GM12874 (cell line): Measurements from ENCODE around the gene STXBP4.

Experiments used
- TF ChIP-seq, protein P1 (sequence below): IDR thresholded peaks from 2 replicates; pipeline ENCODE4 v1.5.1; 2011; ENCODE audit warnings: low read depth, mild to moderate bottlenecking, control low read depth, low read length, moderate library complexity; ENCODE audit not compliant: insufficient read depth

Gene STXBP4

DNA sequence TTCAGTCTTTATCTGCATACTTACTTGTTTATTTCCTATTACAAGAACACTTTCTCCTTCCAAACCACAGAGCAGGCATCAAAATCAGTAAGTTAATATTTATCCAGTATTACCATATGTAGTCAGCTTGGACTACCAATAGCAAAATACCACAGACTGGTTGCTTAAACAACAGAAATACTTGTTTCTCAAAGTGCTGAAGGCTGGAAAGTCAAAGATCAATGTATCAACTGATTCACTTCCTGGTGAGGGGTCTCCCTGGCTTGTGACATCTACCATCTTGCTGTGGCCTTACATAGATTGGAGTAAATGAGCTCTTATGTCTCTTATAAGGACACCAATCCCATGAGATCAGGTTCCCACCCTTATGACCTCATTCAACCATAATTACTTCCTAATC lies 2.6 kb downstream of the STXBP4 start:
- TF ChIP-seq, protein P1, sequence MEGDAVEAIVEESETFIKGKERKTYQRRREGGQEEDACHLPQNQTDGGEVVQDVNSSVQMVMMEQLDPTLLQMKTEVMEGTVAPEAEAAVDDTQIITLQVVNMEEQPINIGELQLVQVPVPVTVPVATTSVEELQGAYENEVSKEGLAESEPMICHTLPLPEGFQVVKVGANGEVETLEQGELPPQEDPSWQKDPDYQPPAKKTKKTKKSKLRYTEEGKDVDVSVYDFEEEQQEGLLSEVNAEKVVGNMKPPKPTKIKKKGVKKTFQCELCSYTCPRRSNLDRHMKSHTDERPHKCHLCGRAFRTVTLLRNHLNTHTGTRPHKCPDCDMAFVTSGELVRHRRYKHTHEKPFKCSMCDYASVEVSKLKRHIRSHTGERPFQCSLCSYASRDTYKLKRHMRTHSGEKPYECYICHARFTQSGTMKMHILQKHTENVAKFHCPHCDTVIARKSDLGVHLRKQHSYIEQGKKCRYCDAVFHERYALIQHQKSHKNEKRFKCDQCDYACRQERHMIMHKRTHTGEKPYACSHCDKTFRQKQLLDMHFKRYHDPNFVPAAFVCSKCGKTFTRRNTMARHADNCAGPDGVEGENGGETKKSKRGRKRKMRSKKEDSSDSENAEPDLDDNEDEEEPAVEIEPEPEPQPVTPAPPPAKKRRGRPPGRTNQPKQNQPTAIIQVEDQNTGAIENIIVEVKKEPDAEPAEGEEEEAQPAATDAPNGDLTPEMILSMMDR: no peak

GRCh38 chr17:54971901-54972300 lies 3.3 kb downstream of the STXBP4 start:
- TF ChIP-seq, protein P1: no peak

GRCh38 chr17:54972406-54973138 lies 4.0 kb downstream of the STXBP4 start:
- TF ChIP-seq, protein P1: no peak

DNA sequence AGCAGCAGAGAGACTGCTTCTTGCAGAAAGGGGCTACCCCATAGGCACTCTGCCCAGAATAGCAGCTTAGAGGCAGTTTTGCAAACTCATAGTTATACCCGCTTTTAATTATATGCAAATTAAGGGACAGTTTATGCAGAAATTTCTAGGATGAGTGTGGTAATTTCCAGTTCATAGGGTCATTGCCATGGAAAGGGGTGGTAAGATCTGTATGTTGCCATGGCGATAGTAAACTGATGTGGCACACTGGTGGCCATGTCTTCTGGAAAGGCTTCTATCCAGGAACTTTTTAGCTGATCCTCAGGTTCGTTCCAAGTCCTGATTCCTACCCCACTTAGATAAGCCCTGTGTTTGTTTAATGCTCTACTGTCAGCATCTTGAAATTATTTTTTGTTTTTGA lies 6.2 kb downstream of the STXBP4 start:
- TF ChIP-seq, protein P1: no peak

DNA sequence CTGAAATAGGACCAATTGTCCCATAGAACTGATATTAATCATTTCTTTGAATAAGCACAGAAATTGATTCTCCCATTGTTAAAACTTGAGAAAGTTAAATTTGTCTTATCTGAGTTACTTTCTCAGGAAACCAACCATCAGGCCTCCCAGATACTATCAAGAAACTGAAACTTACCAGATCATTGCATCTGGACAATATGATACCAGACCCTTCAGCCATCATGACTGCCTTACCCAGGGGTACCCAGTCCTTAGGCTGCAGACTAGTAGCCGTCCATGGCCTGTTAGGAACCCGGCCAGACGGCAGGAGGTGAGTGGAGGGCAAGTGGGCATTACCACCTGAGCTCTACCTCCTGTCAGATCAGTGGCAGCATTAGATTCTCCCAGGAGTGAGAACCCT lies 7.8 kb downstream of the STXBP4 start:
- TF ChIP-seq, protein P1: no peak

GRCh38 chr17:54977744-54978143 lies 9.2 kb downstream of the STXBP4 start:
- TF ChIP-seq, protein P1: no peak

- TF ChIP-seq, protein P1: no peak
Measured at GRCh38 chr17:54979657-54980056, 11.1 kb downstream of the STXBP4 start.
